Measurements from ENCODE around the gene ARHGAP21. TPM values are rescaled to one million over a fixed set of nuclear protein-coding genes. Genes with fewer than 3 reads are reported as not detected.

The ARHGAP21 gene
- total RNA-seq, 2 donors from 2014 or later, result 38.9 to 44.2 TPM

DNA sequence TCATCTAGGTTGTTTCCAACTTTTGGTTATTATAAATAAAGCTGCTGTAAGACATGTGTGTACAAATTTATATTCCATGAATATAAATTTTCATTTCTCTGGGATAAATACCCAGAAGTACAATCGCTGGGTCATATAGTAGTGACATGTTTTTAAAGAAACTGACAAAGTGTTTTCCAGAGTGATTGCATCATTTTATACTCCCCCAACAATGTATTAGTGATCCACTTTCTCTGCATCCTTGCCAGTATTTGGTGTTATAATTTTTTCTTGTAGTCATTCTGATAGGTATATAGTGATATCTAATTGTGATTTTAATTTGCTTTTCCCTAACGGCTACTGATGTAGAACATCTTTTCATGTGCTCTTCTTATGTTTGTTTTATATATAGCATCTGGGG lies 27.0 kb upstream of the ARHGAP21 start:
- intact Hi-C loops (cut with DNase I), result no loop called here
- 88 to 90% methylated on average over 2 of the region's 2 CpGs for WGBS, 2 donors
- no peak for DNase-seq

DNA sequence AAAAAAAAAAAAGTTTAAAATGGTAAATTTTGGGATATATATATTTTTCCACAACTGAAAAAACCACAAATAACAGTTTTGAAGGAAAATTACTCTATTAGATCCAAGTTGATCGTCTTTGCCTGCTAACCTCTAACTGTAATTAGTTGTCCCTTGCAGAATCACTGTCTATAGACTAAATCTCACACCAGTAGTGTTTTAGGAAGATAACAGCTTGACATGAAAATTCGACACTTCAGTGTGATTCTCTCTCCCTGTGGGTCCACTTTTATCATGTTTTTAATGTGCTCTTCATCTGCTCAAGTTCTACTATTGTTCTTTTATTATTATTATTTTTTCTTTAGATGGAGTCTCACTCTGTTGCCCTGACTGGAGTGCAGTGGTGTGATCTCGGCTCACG lies 24.5 kb upstream of the ARHGAP21 start:
- Histone ChIP-seq H3K36me3 (replicated peaks in 1 of 2; ENCODE audit: insufficient read depth in 1 of 2, low read depth in 2 of 2) (no peaks in the 10 kb centered on the region), H3K4me3 (no peak overlapping the region), H3K27me3 (no peaks in the 10 kb centered on the region), H3K27ac (no peak overlapping the region), H3K4me1 (no peaks in the 10 kb centered on the region), H3K9me3 (no peaks in the 10 kb centered on the region)
- DNase-seq (no peak), ATAC-seq (no peak)
- TF ChIP-seq, protein P1, sequence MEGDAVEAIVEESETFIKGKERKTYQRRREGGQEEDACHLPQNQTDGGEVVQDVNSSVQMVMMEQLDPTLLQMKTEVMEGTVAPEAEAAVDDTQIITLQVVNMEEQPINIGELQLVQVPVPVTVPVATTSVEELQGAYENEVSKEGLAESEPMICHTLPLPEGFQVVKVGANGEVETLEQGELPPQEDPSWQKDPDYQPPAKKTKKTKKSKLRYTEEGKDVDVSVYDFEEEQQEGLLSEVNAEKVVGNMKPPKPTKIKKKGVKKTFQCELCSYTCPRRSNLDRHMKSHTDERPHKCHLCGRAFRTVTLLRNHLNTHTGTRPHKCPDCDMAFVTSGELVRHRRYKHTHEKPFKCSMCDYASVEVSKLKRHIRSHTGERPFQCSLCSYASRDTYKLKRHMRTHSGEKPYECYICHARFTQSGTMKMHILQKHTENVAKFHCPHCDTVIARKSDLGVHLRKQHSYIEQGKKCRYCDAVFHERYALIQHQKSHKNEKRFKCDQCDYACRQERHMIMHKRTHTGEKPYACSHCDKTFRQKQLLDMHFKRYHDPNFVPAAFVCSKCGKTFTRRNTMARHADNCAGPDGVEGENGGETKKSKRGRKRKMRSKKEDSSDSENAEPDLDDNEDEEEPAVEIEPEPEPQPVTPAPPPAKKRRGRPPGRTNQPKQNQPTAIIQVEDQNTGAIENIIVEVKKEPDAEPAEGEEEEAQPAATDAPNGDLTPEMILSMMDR (IDR thresholded peaks at IDR 0.05), result no peak
- TF ChIP-seq POLR2A (IDR thresholded peaks at IDR 0.05), result no peak
- intact Hi-C loops (cut with DNase I), result no loop called here
- 70 to 75% methylated on average over 4 of the region's 4 CpGs for WGBS, 2 donors

More for the DNA sequence above, 27.0 kb upstream of the ARHGAP21 start:
- no peak for TF ChIP-seq POLR2A (IDR thresholded peaks at IDR 0.05)
- TF ChIP-seq, protein P1 (IDR thresholded peaks at IDR 0.05), result no peak
- Histone ChIP-seq H3K27ac (no peak overlapping the region), H3K27me3 (no peaks in the 10 kb centered on the region), H3K4me3 (no peak overlapping the region), H3K4me1 (no peaks in the 10 kb centered on the region), H3K9me3 (no peaks in the 10 kb centered on the region), H3K36me3 (replicated peaks in 1 of 2; ENCODE audit: insufficient read depth in 1 of 2, low read depth in 2 of 2) (no peaks in the 10 kb centered on the region)
- no peak for ATAC-seq

DNA sequence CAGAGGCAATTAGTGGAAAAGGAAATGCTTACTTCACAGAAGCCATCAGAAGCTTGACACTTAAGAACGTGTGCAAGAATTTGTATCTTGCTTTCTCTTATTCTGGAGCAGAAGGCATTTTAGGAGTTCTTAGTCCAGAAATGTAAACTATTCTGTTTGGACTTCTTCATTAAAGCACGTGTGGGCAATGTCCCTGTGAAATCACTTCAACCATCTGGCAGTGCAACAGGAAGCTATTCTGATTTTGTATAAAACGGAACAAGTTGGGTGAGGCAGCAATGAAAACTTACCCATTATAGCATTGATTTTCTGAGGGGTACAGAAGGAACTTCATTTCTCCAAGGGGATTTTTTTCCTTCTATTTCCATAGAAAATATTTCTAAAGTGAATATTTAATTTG lies 21.3 kb upstream of the ARHGAP21 start:
- H3K4me3 ChIP-seq, result no peak overlapping the region
- DNase-seq, result no peak
- H3K4me1 ChIP-seq, result no peaks in the 10 kb centered on the region
- no peak overlapping the region for H3K27ac ChIP-seq
- 37 to 45% methylated on average over 3 of the region's 3 CpGs for WGBS, 2 donors
- H3K27me3 ChIP-seq, result no peaks in the 10 kb centered on the region
- ATAC-seq, result no peak
- intact Hi-C loops (cut with DNase I), result no loop called here
- H3K9me3 ChIP-seq, result no peaks in the 10 kb centered on the region
- TF ChIP-seq, protein P1 (IDR thresholded peaks at IDR 0.05), result no peak
- TF ChIP-seq POLR2A (IDR thresholded peaks at IDR 0.05), result no peak
- no peaks in the 10 kb centered on the region for H3K36me3 ChIP-seq (replicated peaks in 1 of 2; ENCODE audit: insufficient read depth in 1 of 2, low read depth in 2 of 2)

DNA sequence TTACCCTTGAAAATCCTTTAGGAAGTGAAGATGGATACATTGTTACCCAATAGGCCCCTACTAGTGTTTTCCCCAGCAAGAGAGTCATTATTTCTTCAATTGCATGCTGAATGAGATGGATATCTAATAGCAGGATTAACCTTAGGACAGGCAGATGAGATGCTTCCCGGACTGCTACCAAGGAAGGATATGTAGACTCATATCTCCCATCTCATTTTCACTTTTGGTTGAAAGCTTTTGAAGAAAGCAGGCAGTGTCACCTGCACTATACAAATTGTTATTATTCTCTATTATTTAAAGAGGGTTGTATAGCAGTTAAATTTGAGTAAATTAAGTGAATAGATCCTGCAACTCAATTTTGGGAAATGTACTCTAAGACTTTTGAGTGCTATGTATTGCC lies 17.0 kb upstream of the ARHGAP21 start:
- Histone ChIP-seq H3K9me3 (no peaks in the 10 kb centered on the region), H3K4me3 (no peak overlapping the region), H3K27ac (no peak overlapping the region), H3K4me1 (no peaks in the 10 kb centered on the region), H3K27me3 (no peaks in the 10 kb centered on the region), H3K36me3 (replicated peaks in 1 of 2; ENCODE audit: insufficient read depth in 1 of 2, low read depth in 2 of 2) (no peaks in the 10 kb centered on the region)
- no peak for DNase-seq
- no peak for ATAC-seq
- intact Hi-C loops (cut with DNase I), result no loop called here
- 77 to 90% methylated on average over 1 of the region's 1 CpG for WGBS, 2 donors
- TF ChIP-seq, protein P1 (IDR thresholded peaks at IDR 0.05), result no peak
- TF ChIP-seq POLR2A (IDR thresholded peaks at IDR 0.05), result no peak

DNA sequence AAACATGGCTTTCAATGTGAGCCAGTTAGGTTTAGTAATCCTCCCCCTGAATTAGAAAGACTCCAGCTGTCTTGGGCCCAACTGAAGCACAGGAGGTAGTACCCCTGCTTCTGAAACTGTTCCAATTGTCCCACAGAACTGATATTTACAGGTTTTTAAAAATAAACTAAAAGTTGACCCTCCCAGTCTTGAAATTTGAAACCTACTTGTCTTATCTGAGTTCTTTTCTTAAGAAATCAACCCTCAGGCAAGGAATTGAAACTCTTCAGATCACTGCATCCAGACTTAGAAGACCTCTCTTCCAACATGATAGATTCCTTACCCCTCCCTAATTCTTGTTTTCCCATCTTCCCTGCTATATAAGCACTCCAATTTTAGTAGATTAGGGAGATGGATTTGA lies 13.3 kb upstream of the ARHGAP21 start:
- intact Hi-C loops (cut with DNase I), result no loop called here
- no peak for ATAC-seq
- no peak for TF ChIP-seq POLR2A (IDR thresholded peaks at IDR 0.05)
- TF ChIP-seq, protein P1 (IDR thresholded peaks at IDR 0.05), result no peak
- DNase-seq, result no peak
- H3K4me1 ChIP-seq, result no peaks in the 10 kb centered on the region
- H3K36me3 ChIP-seq (replicated peaks in 1 of 2; ENCODE audit: insufficient read depth in 1 of 2, low read depth in 2 of 2), result no peaks in the 10 kb centered on the region
- no peaks in the 10 kb centered on the region for H3K9me3 ChIP-seq
- H3K4me3 ChIP-seq, result no peak overlapping the region
- H3K27ac ChIP-seq, result no peak overlapping the region
- H3K27me3 ChIP-seq, result no peaks in the 10 kb centered on the region
